Lung (tissue), 12 donors: ENCODE results near the gene DDA1. TPM values are rescaled to one million over a fixed set of nuclear protein-coding genes. Genes with fewer than 3 reads are reported as not detected.

Experiments used
- ATAC-seq: fragments of 200-7000 bp; cut with Tn5 transposase; one replicate; pipeline ENCODE4 v1.9.1; 2020; ENCODE audit warnings: moderate number of reproducible peaks; ENCODE audit not compliant: insufficient read depth, low FRiP score
- DNase-seq, 3 donors: peaks; one replicate each; pipeline ENCODE4 v3.0.0-alpha.2; 2013 to 2017
- H3K27ac ChIP-seq, 2 donors: one replicate each; pipeline ENCODE4 v1.5.1; 2013; ENCODE audit warnings: mild to moderate bottlenecking in 2 of 2, moderate library complexity in 2 of 2, control low read depth in 1 of 2, inconsistent platforms in 1 of 2, low read depth in 1 of 2, low read length in 1 of 2
- H3K27me3 ChIP-seq, 3 donors: one replicate each; pipeline ENCODE4 v1.5.1; 2013; ENCODE audit warnings: low read length in 2 of 3; ENCODE audit not compliant: control insufficient read depth in 3 of 3, insufficient read depth in 3 of 3
- H3K36me3 ChIP-seq, 4 donors: one replicate each; pipeline ENCODE4 v1.5.1; 2013; ENCODE audit warnings: low read length in 4 of 4, mild to moderate bottlenecking in 1 of 4, moderate library complexity in 1 of 4; ENCODE audit not compliant: control insufficient read depth in 4 of 4, insufficient read depth in 4 of 4
- H3K4me1 ChIP-seq, 5 donors: one replicate each; pipeline ENCODE4 v1.5.1; 2013; ENCODE audit warnings: low read length in 5 of 5, mild to moderate bottlenecking in 2 of 5, moderate library complexity in 1 of 5; ENCODE audit not compliant: control insufficient read depth in 5 of 5, insufficient read depth in 5 of 5
- H3K4me3 ChIP-seq: one replicate; pipeline ENCODE4 v1.5.1; 2013; ENCODE audit warnings: mild to moderate bottlenecking, control low read depth, moderate library complexity
- H3K9ac ChIP-seq, 2 donors: one replicate each; pipeline ENCODE4 v1.5.1; 2013; ENCODE audit warnings: low read length in 2 of 2, control low read depth in 1 of 2; ENCODE audit not compliant: insufficient read depth in 1 of 2
- H3K9me3 ChIP-seq, 4 donors: one replicate each; pipeline ENCODE4 v1.5.1; 2013; ENCODE audit warnings: low read length in 3 of 4, mild to moderate bottlenecking in 1 of 4, moderate library complexity in 1 of 4; ENCODE audit not compliant: control insufficient read depth in 4 of 4, insufficient read depth in 3 of 4
- CTCF ChIP-seq: IDR thresholded peaks from 2 replicates; pipeline ENCODE4 v1.5.1; 2012; ENCODE audit warnings: mild to moderate bottlenecking; ENCODE audit errors: control extremely low read depth, extremely low read depth
- WGBS, 2 donors: extraction: QIAGEN DNeasy Blood & Tissue Kit; methylation state at CpG; one replicate each; pipeline ENCODE4 v1.1.7; 2013; 5-methylcytosine and 5-hydroxymethylcytosine counted together
- polyA plus RNA-seq, 2 donors: library from polyadenylated mRNA; stranded (reverse); fragments of 200-250 nt; gene quantifications; one replicate each; pipeline ENCODE4 v1.2.1, GENCODE V29; 2013
- total RNA-seq, 2 donors: library from RNA; depleted of rRNA in 1 of 2; stranded (reverse); fragments of >200 nt in 1 of 2; gene quantifications; one replicate each; pipeline ENCODE4 v1.2.1, GENCODE V29; 2014 to 2021
- donor health status: control.
- donor health status: control.
- donor health status: Bipolar disorder and iron deficiency.
- donor health status: healthy.
- donor health status: DM: yes; HTN: yes; CAD: no.

The DDA1 gene
- total and polyA plus RNA-seq, 4 donors: 16.1 to 66.5 (median 50.5) TPM

GRCh38 chr19:17346109-17346671, 36.8 kb downstream of the DDA1 start:
- Histone ChIP-seq H3K9me3 (no peaks in the 10 kb centered on the region), H3K36me3 (peaks cover 0 to 5% (median 1%) of the 10 kb centered on the region in 4 donors), H3K4me1 (peaks cover 0 to 8% (median 4%) of the 10 kb centered on the region in 5 donors), H3K27me3 (peaks cover 0 to 4% (median 0%) of the 10 kb centered on the region in 3 donors), H3K4me3 (no peak overlapping the region), H3K27ac (no peak overlapping the region), H3K9ac (no peak overlapping the region)
- peak; percentile 80 for ATAC-seq
- peak; percentile 90 for TF ChIP-seq CTCF
- WGBS, 2 donors: 17% methylated on average over 24 of the region's 24 CpGs
- DNase-seq: peak; percentile 70 to 73 (median 70)

- no peak overlapping the region for H3K9ac ChIP-seq
- ATAC-seq: peak; percentile 31
- H3K27me3 ChIP-seq: peaks cover 0 to 4% (median 0%) of the 10 kb centered on the region in 3 donors
- no peak for TF ChIP-seq CTCF
- 18 to 34% methylated on average over 6 of the region's 6 CpGs for WGBS, 2 donors
- no peak overlapping the region for H3K4me3 ChIP-seq
- no peak for DNase-seq
- no peaks in the 10 kb centered on the region for H3K9me3 ChIP-seq
- no peaks in the 10 kb centered on the region for H3K36me3 ChIP-seq
- peak overlapping the region; percentile 31 to 53 for H3K27ac ChIP-seq
- peaks cover 0 to 11% (median 6%) of the 10 kb centered on the region in 5 donors for H3K4me1 ChIP-seq
These were observed 38.0 kb downstream of the DDA1 start for GRCh38 chr19:17347361-17347760.

GRCh38 chr19:17347877-17348276, 38.5 kb downstream of the DDA1 start:
- Histone ChIP-seq H3K27ac (peak overlapping the region; percentile 31 to 58), H3K9ac (no peak overlapping the region), H3K27me3 (peaks cover 0 to 4% (median 0%) of the 10 kb centered on the region in 3 donors), H3K4me1 (peaks cover 0 to 15% (median 6%) of the 10 kb centered on the region in 5 donors), H3K36me3 (no peaks in the 10 kb centered on the region), H3K9me3 (no peaks in the 10 kb centered on the region), H3K4me3 (no peak overlapping the region)
- TF ChIP-seq CTCF: no peak
- ATAC-seq (no peak), DNase-seq (no peak)
- 61 to 69% methylated on average over 2 of the region's 2 CpGs for WGBS, 2 donors
